HepG2 (cell line): ENCODE data around the gene CSNK1A1. TPM values are rescaled to one million over a fixed set of nuclear protein-coding genes. Genes with fewer than 3 reads are reported as not detected.

Experiments used
- ATAC-seq: fragments of 200-7000 bp; cut with Tn5 transposase; 3 replicates; pipeline ENCODE4 v1.9.1; 2020; ENCODE audit warnings: mild to moderate bottlenecking, moderate library complexity
- BruUV-seq: library from RNA; stranded (reverse); fragments of 400-500 nt; replicated peaks from 2 replicates; lab custom pipeline; 2021; lab: Mats Ljungman, UMichigan
- CTCF ChIA-PET: fragments of 300-600 bp; formaldehyde crosslinking; extraction: SDS; loops from one replicate; lab custom pipeline; 2021; ENCODE audit warnings: low total read pairs, inconsistent platforms, low intra/inter-chr PET ratio; lab: Yijun Ruan, JAX
- POLR2A ChIA-PET: fragments of 350-600 bp; sonication (Branson Sonifier 250); formaldehyde crosslinking; loops from one replicate; lab custom pipeline; 2020; ENCODE audit warnings: antibody characterized with exemption, inconsistent platforms; lab: Yijun Ruan, JAX
- DNase-seq: peaks from one replicate; pipeline ENCODE4 v3.0.0-alpha.2; 2015; ENCODE audit warnings: low spot score
- FAIRE-seq: peaks from 3 replicates; lab custom pipeline; 2011; peaks lifted over from hg19 to GRCh38; lab: Jason Lieb, UNC
- H2AFZ ChIP-seq: one replicate; pipeline ENCODE4 v1.6.1; 2011; ENCODE audit warnings: low read length, inconsistent platforms
- H3K27ac ChIP-seq: fragments of 300-600 bp; 3 replicates; pipeline ENCODE4 v1.8.0; 2011; ENCODE audit warnings: mixed run types, mild to moderate bottlenecking, mixed read lengths, low read length, inconsistent platforms; ENCODE audit not compliant: insufficient read depth; ENCODE audit errors: extremely low read length
- H3K27me3 ChIP-seq, 2 experiments: fragments of 200-600 bp in 1 of 2; 2 replicates in 1 of 2; 3 replicates in 1 of 2; pipeline versions ENCODE4 v1.6.0 to v1.8.0; 2011; ENCODE audit warnings: low read length in 2 of 2, mild to moderate bottlenecking in 2 of 2, moderate library complexity in 2 of 2, inconsistent platforms in 1 of 2; ENCODE audit not compliant: insufficient read depth in 2 of 2, control insufficient read depth in 1 of 2
- H3K36me3 ChIP-seq, 2 experiments: fragments of 200-600 bp in 1 of 2; replicated peaks in 1 of 2; 2 replicates in 1 of 2; 3 replicates in 1 of 2; pipeline versions ENCODE4 v1.5.1 to v1.8.0; 2011; ENCODE audit warnings: low read length in 2 of 2, inconsistent platforms in 1 of 2; ENCODE audit not compliant: insufficient read depth in 2 of 2, control insufficient read depth in 1 of 2
- H3K4me1 ChIP-seq: 2 replicates; pipeline ENCODE4 v1.5.1; 2012; ENCODE audit warnings: low read length, inconsistent platforms; ENCODE audit not compliant: insufficient read depth
- H3K4me2 ChIP-seq: 2 replicates; pipeline ENCODE4 v1.6.0; 2011; ENCODE audit warnings: low read depth, low read length, inconsistent platforms
- H3K4me3 ChIP-seq, 3 experiments: fragments of 200-600 bp in 1 of 3; sonication (generic), shearing (Covaris generic) in 1 of 3; replicated peaks in 1 of 3; 2 replicates each; pipeline ENCODE4 v1.5.1; 2011 to 2016; ENCODE audit warnings: low read length in 3 of 3, inconsistent platforms in 2 of 3, low read depth in 2 of 3, mild to moderate bottlenecking in 2 of 3, control low read depth in 1 of 3, mixed read lengths in 1 of 3; ENCODE audit not compliant: insufficient read depth in 1 of 3
- H3K79me2 ChIP-seq: one replicate; pipeline ENCODE4 v1.6.1; 2011; ENCODE audit warnings: low read length, inconsistent platforms; ENCODE audit not compliant: insufficient read depth
- H3K9ac ChIP-seq: 2 replicates; pipeline ENCODE4 v1.6.0; 2011; ENCODE audit warnings: mild to moderate bottlenecking, low read depth, low read length, inconsistent platforms; ENCODE audit not compliant: insufficient read depth
- H3K9me3 ChIP-seq: 2 replicates; pipeline ENCODE4 v1.5.1; 2012; ENCODE audit warnings: mild to moderate bottlenecking, low read length
- H4K20me1 ChIP-seq: 2 replicates; pipeline ENCODE4 v1.6.0; 2011; ENCODE audit warnings: inconsistent platforms, mild to moderate bottlenecking, low read length, moderate library complexity; ENCODE audit not compliant: insufficient read depth
- ETS1 ChIP-seq: sonication (generic); formaldehyde crosslinking; IDR thresholded peaks from 2 replicates; pipeline ENCODE4 v1.4.0; 2020; ENCODE audit warnings: missing genetic modification reagents
- PAF1 ChIP-seq: IDR thresholded peaks from 2 replicates; pipeline ENCODE4 v1.6.1; 2016; ENCODE audit warnings: missing genetic modification reagents, missing compliant biosample characterization
- TBX2 ChIP-seq: sonication (generic); formaldehyde crosslinking; IDR thresholded peaks from 2 replicates; pipeline ENCODE4 v1.5.0; 2020; ENCODE audit warnings: missing genetic modification reagents, mild to moderate bottlenecking, borderline replicate concordance
- ZNF460 ChIP-seq: sonication (generic); formaldehyde crosslinking; IDR thresholded peaks from 2 replicates; pipeline ENCODE4 v1.5.1; 2020; ENCODE audit warnings: missing genetic modification reagents, mild to moderate bottlenecking, borderline replicate concordance
- ZNF770 ChIP-seq: sonication (generic); formaldehyde crosslinking; IDR thresholded peaks from 2 replicates; pipeline ENCODE4 v1.5.0; 2020; ENCODE audit warnings: mild to moderate bottlenecking, missing genetic modification reagents
- ZNF777 ChIP-seq: sonication (generic); formaldehyde crosslinking; IDR thresholded peaks from 2 replicates; pipeline ENCODE4 v1.4.0; 2020; ENCODE audit warnings: missing genetic modification reagents
- WGBS: methylation state at CpG from one replicate; pipeline ENCODE4 v1.1.6; 2017; ENCODE audit warnings: low lambda C conversion rate; 5-methylcytosine and 5-hydroxymethylcytosine counted together
- in situ Hi-C: cut with HindIII; loops from 2 replicates; pipeline ENCODE4 v1.10.0; 2017; ENCODE audit warnings: low pct_unique_long_range_greater_than_20kb; ENCODE audit not compliant: extremely low pct_ligation_motif_present
- intact Hi-C: fragments of 100-400 bp; cut with micrococcal nuclease; formaldehyde crosslinking; loops from one replicate; pipeline ENCODE4 v1.10.0; 2022; ENCODE audit not compliant: unreplicated experiment
- polyA plus RNA-seq, 8 experiments: library from polyadenylated mRNA; depleted of rRNA in 3 of 8; stranded (reverse) in 7 of 8; unstranded in 1 of 8; fragments of >200 nt; fragmentation: Illumina TruSeq in 4 of 8; extraction: Trizol in 4 of 8; gene quantifications; 2 replicates each; pipeline versions ENCODE4 v1.2.1 to v1.2.3, GENCODE V29; 2011 to 2016; ENCODE audit warnings: low read depth in 4 of 8, missing spikeins in 1 of 8, mixed read lengths in 1 of 8; ENCODE audit not compliant: insufficient read depth in 1 of 8
- total RNA-seq, 5 experiments: library from RNA; depleted of rRNA; stranded (reverse); fragments of >200 nt; fragmentation: Illumina TruSeq; extraction: Trizol; gene quantifications; 2 replicates each; pipeline ENCODE4 v1.2.3, GENCODE V29; 2016; ENCODE audit warnings: low read depth in 1 of 5
- TF ChIP-seq, protein P1 (sequence below): sonication (generic); formaldehyde crosslinking; IDR thresholded peaks from 2 replicates; pipeline ENCODE4 v1.4.0; 2020; ENCODE audit warnings: missing genetic modification reagents

CSNK1A1 gene
- total and polyA plus RNA-seq, 2 of the 13 experiments (the other 11 are each of a cell fraction or from before 2014, with no cell fraction given), result 89.0 to 149 TPM

DNA sequence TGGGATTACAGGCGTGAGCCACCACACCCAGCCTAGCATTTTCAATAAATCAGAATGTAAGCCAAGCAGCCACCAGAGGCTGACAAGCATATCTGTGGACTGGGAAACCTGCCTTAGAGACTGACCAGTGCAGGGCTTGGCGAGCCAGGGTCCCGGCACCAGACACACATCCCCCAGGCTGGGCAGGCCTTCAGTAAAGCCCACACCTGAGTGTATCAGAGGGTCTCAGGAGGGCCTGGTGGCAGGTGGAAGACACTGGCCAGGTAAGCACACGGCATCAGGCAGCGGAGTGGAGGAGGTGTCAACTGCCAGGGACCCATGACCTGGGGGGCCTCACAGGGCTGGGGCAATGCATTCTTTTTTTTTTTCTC lies 93.9 kb downstream of the CSNK1A1 start:
- no peak for FAIRE-seq
- POLR2A ChIA-PET, result no interaction called here
- CTCF ChIA-PET, result no interaction called here
- no peak for DNase-seq
- H3K4me1 ChIP-seq, result peaks cover 49% of the 10 kb centered on the region
- H3K27me3 ChIP-seq, result no peaks in the 10 kb centered on the region
- no peaks in the 10 kb centered on the region for H4K20me1 ChIP-seq
- H3K4me3 ChIP-seq, result no peak overlapping the region
- no peaks in the 10 kb centered on the region for H3K36me3 ChIP-seq
- in situ Hi-C loops, result no loop called here
- no TSS peak for BruUV-seq
- 87% methylated on average over 3 of the region's 5 CpGs for WGBS
- H3K9me3 ChIP-seq, result no peaks in the 10 kb centered on the region
- ATAC-seq, result no peak
- no peak overlapping the region for H3K4me2 ChIP-seq
- TF ChIP-seq ZNF770 (CRISPR knock-in tag) (0 out of 2 replicates have a peak, but pooled peaks have one; percentile 6), TBX2 (CRISPR knock-in tag) (no peak), ETS1 (CRISPR knock-in tag) (no peak), PAF1 (CRISPR knock-in tag) (no peak), ZNF460 (CRISPR knock-in tag) (peak; percentile 4; the same call in 1 of the 2 replicates), ZNF777 (CRISPR knock-in tag) (no peak)
- TF ChIP-seq, protein P1, sequence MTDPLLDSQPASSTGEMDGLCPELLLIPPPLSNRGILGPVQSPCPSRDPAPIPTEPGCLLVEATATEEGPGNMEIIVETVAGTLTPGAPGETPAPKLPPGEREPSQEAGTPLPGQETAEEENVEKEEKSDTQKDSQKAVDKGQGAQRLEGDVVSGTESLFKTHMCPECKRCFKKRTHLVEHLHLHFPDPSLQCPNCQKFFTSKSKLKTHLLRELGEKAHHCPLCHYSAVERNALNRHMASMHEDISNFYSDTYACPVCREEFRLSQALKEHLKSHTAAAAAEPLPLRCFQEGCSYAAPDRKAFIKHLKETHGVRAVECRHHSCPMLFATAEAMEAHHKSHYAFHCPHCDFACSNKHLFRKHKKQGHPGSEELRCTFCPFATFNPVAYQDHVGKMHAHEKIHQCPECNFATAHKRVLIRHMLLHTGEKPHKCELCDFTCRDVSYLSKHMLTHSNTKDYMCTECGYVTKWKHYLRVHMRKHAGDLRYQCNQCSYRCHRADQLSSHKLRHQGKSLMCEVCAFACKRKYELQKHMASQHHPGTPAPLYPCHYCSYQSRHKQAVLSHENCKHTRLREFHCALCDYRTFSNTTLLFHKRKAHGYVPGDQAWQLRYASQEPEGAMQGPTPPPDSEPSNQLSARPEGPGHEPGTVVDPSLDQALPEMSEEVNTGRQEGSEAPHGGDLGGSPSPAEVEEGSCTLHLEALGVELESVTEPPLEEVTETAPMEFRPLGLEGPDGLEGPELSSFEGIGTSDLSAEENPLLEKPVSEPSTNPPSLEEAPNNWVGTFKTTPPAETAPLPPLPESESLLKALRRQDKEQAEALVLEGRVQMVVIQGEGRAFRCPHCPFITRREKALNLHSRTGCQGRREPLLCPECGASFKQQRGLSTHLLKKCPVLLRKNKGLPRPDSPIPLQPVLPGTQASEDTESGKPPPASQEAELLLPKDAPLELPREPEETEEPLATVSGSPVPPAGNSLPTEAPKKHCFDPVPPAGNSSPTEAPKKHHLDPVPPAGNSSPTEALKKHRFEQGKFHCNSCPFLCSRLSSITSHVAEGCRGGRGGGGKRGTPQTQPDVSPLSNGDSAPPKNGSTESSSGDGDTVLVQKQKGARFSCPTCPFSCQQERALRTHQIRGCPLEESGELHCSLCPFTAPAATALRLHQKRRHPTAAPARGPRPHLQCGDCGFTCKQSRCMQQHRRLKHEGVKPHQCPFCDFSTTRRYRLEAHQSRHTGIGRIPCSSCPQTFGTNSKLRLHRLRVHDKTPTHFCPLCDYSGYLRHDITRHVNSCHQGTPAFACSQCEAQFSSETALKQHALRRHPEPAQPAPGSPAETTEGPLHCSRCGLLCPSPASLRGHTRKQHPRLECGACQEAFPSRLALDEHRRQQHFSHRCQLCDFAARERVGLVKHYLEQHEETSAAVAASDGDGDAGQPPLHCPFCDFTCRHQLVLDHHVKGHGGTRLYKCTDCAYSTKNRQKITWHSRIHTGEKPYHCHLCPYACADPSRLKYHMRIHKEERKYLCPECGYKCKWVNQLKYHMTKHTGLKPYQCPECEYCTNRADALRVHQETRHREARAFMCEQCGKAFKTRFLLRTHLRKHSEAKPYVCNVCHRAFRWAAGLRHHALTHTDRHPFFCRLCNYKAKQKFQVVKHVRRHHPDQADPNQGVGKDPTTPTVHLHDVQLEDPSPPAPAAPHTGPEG (CRISPR knock-in tag), result no peak
- TF ChIP-seq, all 625 proteins: peak for 2
- H3K79me2 ChIP-seq, result no peaks in the 10 kb centered on the region
- H2AFZ ChIP-seq, result no peak overlapping the region
- H3K27ac ChIP-seq, result no peak overlapping the region
- intact Hi-C loops, result no loop called here
- no peak overlapping the region for H3K9ac ChIP-seq
